Femur (tissue), 1 donor: ENCODE results near the gene ZBTB9.
A peak's percentile ranks its signal among the peaks of the same experiment; 100 is the strongest.

Source experiments
- DNase-seq: peaks from one replicate; pipeline ENCODE4 v3.0.0-alpha.2; 2017

ZBTB9 gene

GRCh38 chr6:33433544-33434191 is 20.7 kb upstream of the ZBTB9 start:
- DNase-seq: peak; percentile 61

DNA sequence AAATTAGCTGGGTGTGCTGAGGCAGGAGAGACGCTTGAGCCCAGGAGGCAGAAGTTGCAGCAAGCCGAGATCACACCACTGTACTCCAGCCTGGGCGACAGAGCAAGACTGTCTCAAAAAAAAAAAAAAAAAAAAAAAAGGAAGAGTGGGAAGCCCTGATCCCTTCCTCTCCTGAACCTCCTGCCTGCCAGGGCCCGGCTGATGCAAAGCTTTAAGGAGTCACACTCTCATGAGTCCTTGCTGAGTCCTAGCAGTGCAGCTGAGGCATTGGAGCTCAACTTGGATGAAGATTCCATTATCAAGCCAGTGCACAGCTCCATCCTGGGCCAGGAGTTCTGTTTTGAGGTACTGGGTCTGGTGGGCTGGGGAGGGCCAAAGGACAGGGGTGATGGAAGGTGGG is 19.4 kb upstream of the ZBTB9 start:
- DNase-seq: no peak

DNA sequence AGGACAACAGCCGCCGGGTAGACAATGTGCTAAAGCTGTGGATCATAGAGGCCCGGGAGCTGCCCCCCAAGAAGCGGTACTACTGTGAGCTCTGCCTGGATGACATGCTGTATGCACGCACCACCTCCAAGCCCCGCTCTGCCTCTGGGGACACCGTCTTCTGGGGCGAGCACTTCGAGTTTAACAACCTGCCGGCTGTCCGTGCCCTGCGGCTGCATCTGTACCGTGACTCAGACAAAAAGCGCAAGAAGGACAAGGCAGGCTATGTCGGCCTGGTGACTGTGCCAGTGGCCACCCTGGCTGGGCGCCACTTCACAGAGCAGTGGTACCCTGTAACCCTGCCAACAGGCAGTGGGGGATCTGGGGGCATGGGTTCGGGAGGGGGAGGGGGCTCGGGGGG is 16.7 kb upstream of the ZBTB9 start:
- no peak for DNase-seq

GRCh38 chr6:33438978-33439594 is 15.3 kb upstream of the ZBTB9 start:
- DNase-seq: no peak

DNA sequence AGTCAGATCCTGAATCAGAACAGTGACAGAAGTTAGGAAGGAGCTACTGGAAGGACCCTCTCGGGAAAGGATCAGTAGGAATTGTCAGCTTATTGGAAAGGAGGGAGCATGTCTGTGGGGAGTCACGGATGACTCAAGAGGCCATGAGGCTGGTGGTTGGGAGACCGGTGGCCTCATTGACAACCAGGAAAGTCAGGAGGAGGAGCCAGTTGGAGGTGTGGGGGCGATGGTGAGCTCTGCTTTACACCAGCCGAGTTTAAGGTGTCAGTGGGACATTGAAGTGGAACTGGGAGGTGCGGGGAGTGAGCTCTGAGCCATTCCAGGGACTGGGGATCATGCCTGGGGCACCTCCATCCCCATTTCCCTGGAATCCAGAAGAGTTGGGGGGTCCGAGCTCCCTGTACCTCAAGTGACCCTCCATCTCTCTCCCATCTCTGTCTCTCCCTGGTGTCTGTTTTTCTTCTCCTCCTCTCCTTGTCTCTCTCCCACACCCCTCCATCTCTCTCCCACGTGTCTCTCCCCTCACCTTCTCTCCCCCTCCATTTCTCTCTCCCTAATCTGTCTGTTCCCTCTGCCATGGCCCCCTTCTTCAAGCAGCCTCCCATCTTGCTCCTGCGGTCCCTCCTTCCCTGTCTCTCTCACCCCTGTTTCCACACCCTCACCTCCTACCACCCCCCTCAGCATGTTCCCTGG is 14.3 kb upstream of the ZBTB9 start:
- DNase-seq: no peak

- DNase-seq: no peak
These were observed 13.6 kb upstream of the ZBTB9 start for GRCh38 chr6:33440649-33441309.

DNA sequence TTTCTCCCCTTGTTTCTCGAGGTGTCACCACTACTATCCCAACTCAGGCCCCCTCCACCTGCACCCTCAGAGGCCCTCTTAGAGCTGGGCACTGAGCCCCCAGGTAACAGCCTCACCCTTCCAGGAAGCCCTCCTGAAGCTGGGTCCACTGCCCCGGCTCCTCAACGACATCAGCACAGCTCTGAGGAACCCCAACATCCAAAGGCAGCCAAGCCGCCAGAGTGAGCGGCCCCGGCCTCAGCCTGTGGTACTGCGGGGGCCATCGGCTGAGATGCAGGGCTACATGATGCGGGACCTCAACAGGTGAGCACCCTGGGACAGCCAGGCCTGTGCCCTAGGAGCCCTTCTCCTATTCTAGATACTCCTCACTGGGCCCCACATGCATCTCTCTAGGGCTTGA is 12.9 kb upstream of the ZBTB9 start:
- DNase-seq: no peak

- no peak for DNase-seq
These were observed 12.1 kb upstream of the ZBTB9 start for GRCh38 chr6:33442283-33442682.

DNA sequence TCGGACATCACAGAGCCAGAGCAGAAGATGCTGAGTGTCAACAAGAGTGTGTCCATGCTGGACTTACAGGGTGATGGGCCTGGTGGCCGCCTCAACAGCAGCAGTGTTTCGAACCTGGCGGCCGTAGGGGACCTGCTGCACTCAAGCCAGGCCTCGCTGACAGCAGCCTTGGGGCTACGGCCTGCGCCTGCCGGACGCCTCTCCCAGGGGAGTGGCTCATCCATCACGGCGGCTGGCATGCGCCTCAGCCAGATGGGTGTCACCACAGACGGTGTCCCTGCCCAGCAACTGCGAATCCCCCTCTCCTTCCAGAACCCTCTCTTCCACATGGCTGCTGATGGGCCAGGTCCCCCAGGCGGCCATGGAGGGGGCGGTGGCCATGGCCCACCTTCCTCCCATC is 11.4 kb upstream of the ZBTB9 start:
- peak; percentile 16 for DNase-seq

GRCh38 chr6:33443619-33444504 is 10.5 kb upstream of the ZBTB9 start:
- DNase-seq: peak; percentile 16

DNA sequence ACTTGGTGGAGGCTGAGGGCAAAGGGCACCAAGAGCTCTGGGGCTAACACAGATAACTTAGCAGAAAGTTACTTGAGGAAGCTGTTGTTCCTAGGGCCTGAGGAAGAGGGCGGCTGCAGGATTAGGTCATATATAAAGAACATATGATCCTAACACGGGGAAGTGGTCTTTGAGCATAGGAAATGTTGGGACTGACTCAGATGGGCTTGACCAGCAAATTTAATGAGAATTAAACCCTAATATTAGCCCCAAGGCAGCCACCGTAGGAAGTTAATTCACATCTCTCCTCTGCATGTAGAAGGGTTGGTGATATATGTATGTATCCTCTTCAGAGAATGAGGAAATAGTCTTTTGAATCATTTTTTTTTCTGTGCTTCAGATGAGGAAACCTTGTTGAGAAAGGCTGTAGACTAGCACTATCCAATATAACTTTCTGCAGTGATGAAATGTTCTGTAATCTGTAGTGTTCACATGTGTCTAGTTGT is 9.2 kb upstream of the ZBTB9 start:
- no peak for DNase-seq

DNA sequence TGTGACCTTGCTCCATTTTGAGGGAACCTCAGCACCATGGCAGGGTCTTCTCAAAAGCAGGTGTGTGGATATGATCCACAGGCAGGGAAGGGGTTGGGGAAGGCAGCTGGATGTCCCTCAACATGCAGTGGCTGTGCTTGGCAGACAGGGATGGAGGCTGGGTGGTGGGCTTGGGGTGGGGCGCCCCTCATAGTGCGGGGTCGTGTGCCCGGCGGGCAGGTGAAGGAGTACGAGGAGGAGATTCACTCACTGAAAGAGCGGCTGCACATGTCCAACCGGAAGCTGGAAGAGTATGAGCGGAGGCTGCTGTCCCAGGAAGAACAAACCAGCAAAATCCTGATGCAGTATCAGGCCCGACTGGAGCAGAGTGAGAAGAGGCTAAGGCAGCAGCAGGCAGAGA is 8.0 kb upstream of the ZBTB9 start:
- DNase-seq: no peak

DNA sequence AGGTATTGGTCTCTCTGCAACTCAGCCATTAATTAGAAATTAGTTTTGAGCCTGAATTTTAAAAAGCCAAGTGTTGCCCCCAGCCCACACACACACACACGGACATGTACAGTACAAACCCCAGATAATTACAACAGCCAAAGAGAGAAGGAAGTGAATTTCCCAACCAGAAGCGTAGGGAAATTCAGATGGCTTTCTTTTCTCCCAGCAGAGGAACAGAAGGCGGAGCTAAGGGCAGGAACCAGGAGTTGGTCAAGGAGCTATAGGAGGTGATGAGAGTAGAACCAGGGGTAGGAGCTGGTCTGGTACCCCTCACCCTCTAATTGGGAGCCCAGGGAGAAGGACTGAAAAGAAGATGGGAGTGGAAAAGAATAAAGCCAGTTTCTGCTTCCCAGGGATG is 3.9 kb upstream of the ZBTB9 start:
- DNase-seq: no peak

DNA sequence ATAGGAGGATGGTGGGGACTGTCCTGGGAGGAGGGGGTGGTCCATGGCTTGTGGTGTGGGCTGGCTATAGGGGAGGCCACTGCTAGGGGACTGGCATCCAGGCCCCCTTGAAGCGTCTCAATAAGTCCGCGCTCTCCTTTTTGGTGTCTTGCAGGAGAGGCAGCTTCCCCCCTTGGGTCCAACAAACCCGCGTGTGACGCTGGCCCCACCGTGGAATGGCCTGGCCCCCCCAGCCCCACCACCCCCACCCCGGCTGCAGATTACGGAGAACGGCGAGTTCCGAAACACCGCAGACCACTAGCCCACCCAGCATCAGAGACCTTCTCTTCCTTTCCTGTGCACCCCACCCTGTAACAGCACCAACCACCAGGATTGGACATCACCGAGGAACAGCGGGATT is 2.8 kb upstream of the ZBTB9 start:
- peak; percentile 13 for DNase-seq

DNA sequence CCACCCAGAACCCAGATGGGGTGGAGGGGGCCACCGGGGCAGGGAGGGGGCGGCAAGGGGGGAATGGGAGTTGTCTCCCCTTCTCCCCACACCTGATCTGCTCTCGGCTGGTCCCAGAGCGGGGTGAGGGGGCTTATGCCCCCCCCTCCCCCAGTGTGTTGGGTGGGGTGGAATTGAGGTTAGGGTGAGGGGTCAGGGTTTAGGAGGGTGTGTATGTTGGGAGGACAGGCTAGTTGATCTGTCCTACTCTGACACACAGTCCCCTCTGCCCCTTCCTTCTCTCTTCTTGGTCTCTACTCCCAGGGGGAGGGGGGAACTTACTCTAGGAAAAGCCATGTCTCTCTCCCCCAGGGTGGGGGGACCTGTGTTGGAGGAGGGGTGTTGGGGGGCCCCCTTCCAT is 1.9 kb upstream of the ZBTB9 start:
- DNase-seq: peak; percentile 20

DNA sequence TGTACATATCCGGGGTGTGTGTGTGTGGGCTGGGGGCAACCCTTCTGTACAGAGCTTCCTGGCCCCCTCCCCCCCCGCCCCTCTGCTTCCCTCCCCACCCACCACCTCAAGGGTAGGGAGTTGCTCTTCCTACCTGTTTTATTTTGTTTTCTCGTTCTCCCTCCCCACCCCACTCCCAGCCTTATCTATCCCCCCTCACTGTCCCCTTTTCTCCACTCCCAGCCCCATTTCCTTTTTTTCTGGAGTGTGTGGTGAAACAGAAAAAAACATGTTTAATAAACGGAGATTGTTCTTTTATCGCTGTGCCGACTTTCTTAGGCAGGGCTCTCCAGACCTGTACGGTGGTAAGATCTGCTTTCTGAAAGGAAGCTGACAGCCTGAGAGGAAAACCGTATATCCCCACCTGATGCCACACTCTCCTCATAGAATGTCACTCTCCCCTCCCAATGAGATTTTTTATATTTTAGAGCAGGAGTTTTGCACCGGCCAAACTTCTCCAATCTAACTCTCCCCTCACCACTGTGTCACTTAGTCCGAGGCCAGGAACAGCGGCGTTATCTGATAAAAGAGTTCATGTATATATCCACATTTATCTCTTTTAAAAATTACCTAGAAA is 875 bp upstream of the ZBTB9 start:
- DNase-seq: peak; percentile 13

DNA sequence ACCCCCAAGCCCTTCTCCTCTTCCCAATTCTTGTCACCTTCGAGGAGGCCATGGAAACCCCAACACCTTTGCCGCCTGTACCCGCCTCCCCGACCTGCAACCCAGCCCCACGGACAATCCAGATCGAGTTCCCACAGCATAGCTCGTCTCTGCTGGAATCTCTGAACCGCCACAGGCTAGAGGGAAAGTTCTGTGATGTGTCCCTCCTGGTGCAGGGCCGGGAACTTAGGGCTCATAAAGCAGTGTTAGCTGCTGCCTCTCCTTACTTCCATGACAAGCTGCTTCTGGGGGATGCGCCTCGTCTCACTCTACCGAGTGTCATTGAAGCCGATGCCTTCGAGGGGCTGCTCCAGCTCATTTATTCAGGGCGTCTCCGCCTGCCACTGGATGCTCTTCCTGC is 675 bp downstream of the ZBTB9 start:
- peak; percentile 15 for DNase-seq

DNA sequence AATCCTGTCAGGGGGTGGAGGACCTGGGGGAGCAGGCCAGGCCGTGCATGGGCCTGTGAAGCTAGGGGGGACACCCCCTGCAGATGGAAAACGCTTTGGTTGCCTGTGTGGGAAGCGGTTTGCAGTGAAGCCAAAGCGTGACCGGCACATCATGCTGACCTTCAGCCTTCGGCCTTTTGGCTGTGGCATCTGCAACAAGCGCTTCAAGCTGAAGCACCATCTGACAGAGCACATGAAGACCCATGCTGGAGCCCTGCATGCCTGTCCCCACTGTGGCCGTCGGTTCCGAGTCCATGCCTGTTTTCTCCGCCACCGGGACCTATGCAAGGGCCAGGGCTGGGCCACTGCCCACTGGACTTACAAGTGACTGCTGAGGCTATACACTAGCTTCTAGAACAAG is 1.8 kb downstream of the ZBTB9 start:
- DNase-seq: peak; percentile 16

GRCh38 chr6:33458676-33459075 is 4.3 kb downstream of the ZBTB9 start:
- no peak for DNase-seq

DNA sequence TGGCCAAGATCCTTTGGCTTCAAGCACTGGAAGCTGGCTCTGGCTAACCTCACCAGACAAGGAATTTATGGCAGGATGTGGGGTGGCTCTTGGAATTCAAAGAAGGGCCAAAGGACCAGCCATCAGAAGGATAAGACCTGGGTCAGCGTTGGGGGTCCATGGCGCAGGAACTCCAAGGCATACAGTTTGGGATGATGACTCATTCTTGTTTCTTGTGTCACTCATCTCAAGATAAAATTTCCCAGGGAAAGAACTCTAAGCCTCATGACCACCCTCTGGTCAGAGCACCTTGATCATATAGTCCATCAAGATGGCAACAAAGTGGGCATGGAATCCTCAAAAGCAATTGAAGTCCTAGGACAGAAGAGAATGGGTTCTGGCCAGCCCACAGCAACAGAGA is 4.8 kb downstream of the ZBTB9 start:
- no peak for DNase-seq

- no peak for DNase-seq
These were observed 11.8 kb downstream of the ZBTB9 start for GRCh38 chr6:33466075-33466735.

- DNase-seq: no peak
These were observed 12.7 kb downstream of the ZBTB9 start for GRCh38 chr6:33467091-33467490.
